Natural killer cell treated with Interleukin-12 subunit alpha and Interleukin-12 subunit beta and Interleukin-15 and Interleukin-18, amount 100 ng/mL, for 72 hours (primary cell): ENCODE results near the gene CCIN. TPM values are rescaled to one million over a fixed set of nuclear protein-coding genes. Genes with fewer than 3 reads are reported as not detected.
"Not testable (repeated sequence)": the region's sequence is repeated elsewhere in the genome, so short reads cannot be mapped to it uniquely, and the experiment has no call there.

Experiments
- ATAC-seq, 2 donors: fragments of 150-1000 bp; cut with Tn5 transposase in 1 of 2; sonication (Bioruptor Pico), chemical (Tn5 transposase) in 1 of 2; 2 replicates each; pipeline ENCODE4 v1.10.0; 2021
- DNase-seq: peaks from one replicate; pipeline ENCODE4 v3.0.0; 2022; ENCODE audit warnings: low spot score
- H3K27ac Mint-ChIP-seq, 2 donors: 1 replicate in 1 of 2; 2 replicates in 1 of 2; pipeline ENCODE4 v1.8.0; 2022; ENCODE audit warnings: mixed read lengths in 2 of 2, mild to moderate bottlenecking in 1 of 2, moderate library complexity in 1 of 2
- H3K27me3 Mint-ChIP-seq, 2 donors: 1 replicate in 1 of 2; 2 replicates in 1 of 2; pipeline ENCODE4 v1.8.0; 2022; ENCODE audit warnings: mixed read lengths in 2 of 2
- H3K36me3 Mint-ChIP-seq: one replicate; pipeline ENCODE4 v1.8.0; 2022; ENCODE audit warnings: mixed read lengths
- H3K4me1 Mint-ChIP-seq, 2 donors: 1 replicate in 1 of 2; 2 replicates in 1 of 2; pipeline ENCODE4 v1.8.0; 2022; ENCODE audit warnings: low read depth in 2 of 2, mixed read lengths in 2 of 2, mild to moderate bottlenecking in 1 of 2
- H3K4me3 Mint-ChIP-seq: one replicate; pipeline ENCODE4 v1.8.0; 2022; ENCODE audit warnings: mixed read lengths
- H3K9me3 Mint-ChIP-seq: 2 replicates; pipeline ENCODE4 v1.8.0; 2022; ENCODE audit warnings: mixed read lengths
- total RNA-seq, 2 donors: library from RNA; stranded (reverse); gene quantifications; one replicate each; pipeline ENCODE4 v1.2.3, GENCODE V29; 2022

Gene CCIN
- total RNA-seq = under 1 TPM in 1 of 2 donors, not detected in 1; 0.19 TPM

GRCh38 chr9:36169166-36169565, at the start of gene CCIN:
TSS of gene CCIN (plus strand) at chr9:36169388. CDS start at chr9:36169503, 115 bp downstream.
- H3K27ac Mint-ChIP-seq = no peak within 1 kb of the TSS
- peaks cover 0 to 5% of the 10 kb centered on the region in 2 donors for H3K4me1 Mint-ChIP-seq
- DNase-seq (no peak), ATAC-seq (no peak)
- H3K36me3 Mint-ChIP-seq = no peaks in the 10 kb centered on the region
- peaks cover 0 to 6% of the 10 kb centered on the region in 2 donors for H3K27me3 Mint-ChIP-seq
- H3K9me3 Mint-ChIP-seq = no peaks in the 10 kb centered on the region
- H3K4me3 Mint-ChIP-seq = no peak within 1 kb of the TSS

- Mint-ChIP-seq H3K9me3 (no peaks in the 10 kb centered on the region), H3K4me1 (peaks cover 0 to 6% of the 10 kb centered on the region in 2 donors), H3K36me3 (no peaks in the 10 kb centered on the region), H3K27me3 (no peaks in the 10 kb centered on the region), H3K4me3 (no peak overlapping the region), H3K27ac (no peak overlapping the region)
- no peak for ATAC-seq
- DNase-seq = no peak
These were observed 49.7 kb upstream of the CCIN start for GRCh38 chr9:36119476-36119875.

- Mint-ChIP-seq H3K27ac (no peak overlapping the region), H3K36me3 (no peaks in the 10 kb centered on the region), H3K4me1 (peaks cover 0 to 10% of the 10 kb centered on the region in 2 donors), H3K4me3 (no peak overlapping the region), H3K9me3 (no peaks in the 10 kb centered on the region), H3K27me3 (no peaks in the 10 kb centered on the region)
- ATAC-seq (no peak), DNase-seq (no peak)
These were observed 48.5 kb upstream of the CCIN start for GRCh38 chr9:36120705-36121104.

GRCh38 chr9:36121971-36122370, 47.2 kb upstream of the CCIN start:
- no peaks in the 10 kb centered on the region for H3K27me3 Mint-ChIP-seq
- no peak for DNase-seq
- H3K9me3 Mint-ChIP-seq = no peaks in the 10 kb centered on the region
- H3K36me3 Mint-ChIP-seq = no peaks in the 10 kb centered on the region
- no peak overlapping the region for H3K4me3 Mint-ChIP-seq
- peaks cover under 1 to 4% of the 10 kb centered on the region in 2 donors for H3K4me1 Mint-ChIP-seq
- no peak for ATAC-seq
- no peak overlapping the region for H3K27ac Mint-ChIP-seq

- Mint-ChIP-seq H3K4me1 (peaks cover 16 to 18% of the 10 kb centered on the region in 2 donors), H3K4me3 (no peak overlapping the region), H3K36me3 (no peaks in the 10 kb centered on the region), H3K9me3 (no peaks in the 10 kb centered on the region), H3K27me3 (no peaks in the 10 kb centered on the region), H3K27ac (no peak overlapping the region)
- DNase-seq (no peak), ATAC-seq (no peak)
These were observed 45.7 kb upstream of the CCIN start for GRCh38 chr9:36123515-36123914.

GRCh38 chr9:36125062-36125855, 43.9 kb upstream of the CCIN start:
- H3K27ac Mint-ChIP-seq = no peak overlapping the region
- H3K36me3 Mint-ChIP-seq = no peaks in the 10 kb centered on the region
- no peaks in the 10 kb centered on the region for H3K27me3 Mint-ChIP-seq
- no peaks in the 10 kb centered on the region for H3K9me3 Mint-ChIP-seq
- peaks cover 16 to 18% of the 10 kb centered on the region in 2 donors for H3K4me1 Mint-ChIP-seq
- no peak for ATAC-seq
- DNase-seq = no peak
- H3K4me3 Mint-ChIP-seq = no peak overlapping the region

GRCh38 chr9:36126016-36126730, 43.0 kb upstream of the CCIN start:
- Mint-ChIP-seq H3K36me3 (no peaks in the 10 kb centered on the region), H3K9me3 (no peaks in the 10 kb centered on the region), H3K4me1 (peaks cover 16 to 18% of the 10 kb centered on the region in 2 donors), H3K4me3 (no peak overlapping the region), H3K27me3 (no peaks in the 10 kb centered on the region), H3K27ac (no peak overlapping the region)
- ATAC-seq (no peak), DNase-seq (no peak)

- Mint-ChIP-seq H3K36me3 (no peaks in the 10 kb centered on the region), H3K4me1 (peaks cover 16 to 18% of the 10 kb centered on the region in 2 donors), H3K4me3 (no peak overlapping the region), H3K27me3 (no peaks in the 10 kb centered on the region), H3K27ac (peak overlapping the region in 1 of 2 donors; percentile 5), H3K9me3 (no peaks in the 10 kb centered on the region)
- ATAC-seq (peak; percentile 38 to 61), DNase-seq (no peak)
These were observed 41.4 kb upstream of the CCIN start for GRCh38 chr9:36127652-36128244.

GRCh38 chr9:36128349-36128748, 40.8 kb upstream of the CCIN start:
- Mint-ChIP-seq H3K4me1 (peaks cover 16 to 18% of the 10 kb centered on the region in 2 donors), H3K4me3 (no peak overlapping the region), H3K27ac (peak overlapping the region in 1 of 2 donors; percentile 5), H3K27me3 (no peaks in the 10 kb centered on the region), H3K36me3 (no peaks in the 10 kb centered on the region), H3K9me3 (no peaks in the 10 kb centered on the region)
- ATAC-seq (no peak), DNase-seq (no peak)

- no peaks in the 10 kb centered on the region for H3K36me3 Mint-ChIP-seq
- H3K27ac Mint-ChIP-seq = no peak overlapping the region
- ATAC-seq (no peak), DNase-seq (no peak)
- H3K9me3 Mint-ChIP-seq = no peaks in the 10 kb centered on the region
- H3K4me3 Mint-ChIP-seq = no peak overlapping the region
- peaks cover 16 to 18% of the 10 kb centered on the region in 2 donors for H3K4me1 Mint-ChIP-seq
- no peaks in the 10 kb centered on the region for H3K27me3 Mint-ChIP-seq
These were observed 40.0 kb upstream of the CCIN start for GRCh38 chr9:36129139-36129538.

GRCh38 chr9:36131666-36132065, 37.5 kb upstream of the CCIN start:
- not testable (repeated sequence) for DNase-seq, H3K27ac Mint-ChIP-seq, H3K36me3 Mint-ChIP-seq

GRCh38 chr9:36132086-36132485, 37.1 kb upstream of the CCIN start:
- DNase-seq (no peak), ATAC-seq (no peak)
- Mint-ChIP-seq H3K9me3 (no peaks in the 10 kb centered on the region), H3K4me1 (peaks cover 21 to 22% of the 10 kb centered on the region in 2 donors), H3K4me3 (no peak overlapping the region), H3K36me3 (no peaks in the 10 kb centered on the region), H3K27ac (no peak overlapping the region), H3K27me3 (no peaks in the 10 kb centered on the region)

More at GRCh38 chr9:36131666-36132065, 37.5 kb upstream of the CCIN start:
- not testable (repeated sequence) for H3K9me3 Mint-ChIP-seq, ATAC-seq, H3K4me3 Mint-ChIP-seq, H3K27me3 Mint-ChIP-seq
- H3K4me1 Mint-ChIP-seq = peaks cover 20 to 21% of the 10 kb centered on the region in 2 donors

- Mint-ChIP-seq H3K9me3 (no peaks in the 10 kb centered on the region), H3K4me3 (no peak overlapping the region), H3K27me3 (no peaks in the 10 kb centered on the region), H3K27ac (no peak overlapping the region), H3K4me1 (peaks cover 34 to 35% of the 10 kb centered on the region in 2 donors), H3K36me3 (no peaks in the 10 kb centered on the region)
- DNase-seq = no peak
- no peak for ATAC-seq
These were observed 34.3 kb upstream of the CCIN start for GRCh38 chr9:36134761-36135505.
